ENCODE data around the gene CENPX. TPM values are rescaled to one million over a fixed set of nuclear protein-coding genes. Genes with fewer than 3 reads are reported as not detected.

CENPX gene
- total and polyA plus RNA-seq, 2 of the 13 experiments (the other 11 are each of a cell fraction or from before 2014, with no cell fraction given) = 92.7 to 170 TPM

DNA sequence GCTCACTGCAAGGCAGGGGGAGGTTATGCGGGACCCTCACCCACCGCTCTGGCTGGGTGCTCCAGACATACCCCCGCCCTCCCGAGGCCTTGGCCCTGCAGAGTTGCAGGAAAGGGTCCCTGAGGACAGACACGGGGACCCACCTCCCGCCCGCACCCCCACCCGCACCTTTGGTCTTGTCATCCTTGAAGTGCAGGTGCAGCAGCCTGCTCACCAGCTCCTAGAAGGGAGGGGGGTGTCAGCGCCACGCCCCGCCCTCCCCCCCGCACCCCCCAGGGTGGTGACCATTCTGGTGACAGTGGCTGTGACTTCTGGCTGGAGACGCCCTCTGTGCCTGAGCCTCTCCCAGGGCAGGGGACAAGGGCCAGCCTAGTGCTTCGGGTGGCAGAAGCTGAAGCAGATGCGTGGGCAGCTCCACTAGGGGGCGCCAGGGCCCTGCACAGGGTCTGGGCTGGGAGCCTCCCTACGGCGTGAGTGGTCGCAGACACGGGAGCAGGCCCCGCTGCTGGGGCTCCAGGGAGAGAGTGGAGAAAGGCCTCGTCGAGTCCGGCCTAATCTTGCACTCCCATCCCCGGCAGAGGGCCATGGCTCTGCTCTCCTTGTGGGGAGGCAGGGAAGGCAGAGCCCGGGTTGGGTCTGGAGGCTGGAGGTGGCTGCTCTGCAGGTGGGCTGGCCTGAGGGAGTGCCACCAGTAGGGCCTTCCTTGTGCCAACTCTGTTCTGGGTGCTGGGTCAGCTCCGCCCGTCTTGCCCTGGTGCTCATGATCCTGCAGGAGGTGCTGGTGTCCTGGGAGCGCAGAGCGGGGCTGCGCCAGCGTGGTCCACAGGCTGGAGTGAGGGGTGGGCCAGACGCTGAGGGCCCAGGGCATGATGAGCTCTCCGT is 2.7 kb downstream of the CENPX start (continued):
- TF ChIP-seq, protein P1, sequence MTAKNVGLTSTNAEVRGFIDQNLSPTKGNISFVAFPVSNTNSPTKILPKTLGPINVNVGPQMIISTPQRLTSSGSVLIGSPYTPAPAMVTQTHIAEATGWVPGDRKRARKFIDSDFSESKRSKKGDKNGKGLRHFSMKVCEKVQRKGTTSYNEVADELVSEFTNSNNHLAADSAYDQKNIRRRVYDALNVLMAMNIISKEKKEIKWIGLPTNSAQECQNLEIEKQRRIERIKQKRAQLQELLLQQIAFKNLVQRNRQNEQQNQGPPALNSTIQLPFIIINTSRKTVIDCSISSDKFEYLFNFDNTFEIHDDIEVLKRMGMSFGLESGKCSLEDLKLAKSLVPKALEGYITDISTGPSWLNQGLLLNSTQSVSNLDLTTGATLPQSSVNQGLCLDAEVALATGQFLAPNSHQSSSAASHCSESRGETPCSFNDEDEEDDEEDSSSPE (CRISPR knock-in tag; IDR thresholded peaks at IDR 0.05) = no peak; the same call in 1 of the 2 replicates
- no peak for TF ChIP-seq MZF1 (CRISPR knock-in tag; IDR thresholded peaks at IDR 0.05; ENCODE audit: borderline replicate concordance)
- TF ChIP-seq, protein P2, sequence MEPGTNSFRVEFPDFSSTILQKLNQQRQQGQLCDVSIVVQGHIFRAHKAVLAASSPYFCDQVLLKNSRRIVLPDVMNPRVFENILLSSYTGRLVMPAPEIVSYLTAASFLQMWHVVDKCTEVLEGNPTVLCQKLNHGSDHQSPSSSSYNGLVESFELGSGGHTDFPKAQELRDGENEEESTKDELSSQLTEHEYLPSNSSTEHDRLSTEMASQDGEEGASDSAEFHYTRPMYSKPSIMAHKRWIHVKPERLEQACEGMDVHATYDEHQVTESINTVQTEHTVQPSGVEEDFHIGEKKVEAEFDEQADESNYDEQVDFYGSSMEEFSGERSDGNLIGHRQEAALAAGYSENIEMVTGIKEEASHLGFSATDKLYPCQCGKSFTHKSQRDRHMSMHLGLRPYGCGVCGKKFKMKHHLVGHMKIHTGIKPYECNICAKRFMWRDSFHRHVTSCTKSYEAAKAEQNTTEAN (CRISPR knock-in tag; conservative IDR thresholded peaks at IDR 0.05) = no peak
- TF ChIP-seq ZNF136 (CRISPR knock-in tag; IDR thresholded peaks at IDR 0.05; ENCODE audit: low read depth) = no peak
- TF ChIP-seq ZBTB7A (CRISPR knock-in tag; IDR thresholded peaks at IDR 0.05) = no peak; the same call in none of the 2 replicates
- peak; percentile 61 for TF ChIP-seq GATAD2A (CRISPR knock-in tag; IDR thresholded peaks at IDR 0.05)
- no peak for TF ChIP-seq ZFP62 (CRISPR knock-in tag; IDR thresholded peaks at IDR 0.05)
- no peak for TF ChIP-seq ZNF782 (CRISPR knock-in tag; IDR thresholded peaks at IDR 0.05; ENCODE audit: borderline replicate concordance)
- TF ChIP-seq U2AF1 (optimal IDR thresholded peaks at IDR 0.05; ENCODE audit: low read depth, low read length) = peak; percentile 22
- TF ChIP-seq, protein P3, sequence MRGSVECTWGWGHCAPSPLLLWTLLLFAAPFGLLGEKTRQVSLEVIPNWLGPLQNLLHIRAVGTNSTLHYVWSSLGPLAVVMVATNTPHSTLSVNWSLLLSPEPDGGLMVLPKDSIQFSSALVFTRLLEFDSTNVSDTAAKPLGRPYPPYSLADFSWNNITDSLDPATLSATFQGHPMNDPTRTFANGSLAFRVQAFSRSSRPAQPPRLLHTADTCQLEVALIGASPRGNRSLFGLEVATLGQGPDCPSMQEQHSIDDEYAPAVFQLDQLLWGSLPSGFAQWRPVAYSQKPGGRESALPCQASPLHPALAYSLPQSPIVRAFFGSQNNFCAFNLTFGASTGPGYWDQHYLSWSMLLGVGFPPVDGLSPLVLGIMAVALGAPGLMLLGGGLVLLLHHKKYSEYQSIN (CRISPR knock-in tag; IDR thresholded peaks at IDR 0.05; ENCODE audit: borderline replicate concordance) = no peak
- no peak for TF ChIP-seq HNF4A (CRISPR knock-in tag; IDR thresholded peaks at IDR 0.05)
- TF ChIP-seq, protein P4, sequence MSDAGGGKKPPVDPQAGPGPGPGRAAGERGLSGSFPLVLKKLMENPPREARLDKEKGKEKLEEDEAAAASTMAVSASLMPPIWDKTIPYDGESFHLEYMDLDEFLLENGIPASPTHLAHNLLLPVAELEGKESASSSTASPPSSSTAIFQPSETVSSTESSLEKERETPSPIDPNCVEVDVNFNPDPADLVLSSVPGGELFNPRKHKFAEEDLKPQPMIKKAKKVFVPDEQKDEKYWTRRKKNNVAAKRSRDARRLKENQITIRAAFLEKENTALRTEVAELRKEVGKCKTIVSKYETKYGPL (CRISPR knock-in tag; IDR thresholded peaks at IDR 0.05) = no peak
- TF ChIP-seq HES4 (CRISPR knock-in tag; IDR thresholded peaks at IDR 0.05; ENCODE audit: borderline replicate concordance) = no peak
- no peak for TF ChIP-seq HMG20A (CRISPR knock-in tag; IDR thresholded peaks at IDR 0.05; ENCODE audit: borderline replicate concordance)
- 0 out of 2 replicates have a peak, but pooled peaks have one; percentile 38 for TF ChIP-seq ZMYM3 (CRISPR knock-in tag; IDR thresholded peaks at IDR 0.05)
- no peak for TF ChIP-seq ZNF652 (CRISPR knock-in tag; IDR thresholded peaks at IDR 0.05; ENCODE audit: borderline replicate concordance, low read depth)
- no peak for TF ChIP-seq NFYC (CRISPR knock-in tag; IDR thresholded peaks at IDR 0.05)
- TF ChIP-seq, protein P5, sequence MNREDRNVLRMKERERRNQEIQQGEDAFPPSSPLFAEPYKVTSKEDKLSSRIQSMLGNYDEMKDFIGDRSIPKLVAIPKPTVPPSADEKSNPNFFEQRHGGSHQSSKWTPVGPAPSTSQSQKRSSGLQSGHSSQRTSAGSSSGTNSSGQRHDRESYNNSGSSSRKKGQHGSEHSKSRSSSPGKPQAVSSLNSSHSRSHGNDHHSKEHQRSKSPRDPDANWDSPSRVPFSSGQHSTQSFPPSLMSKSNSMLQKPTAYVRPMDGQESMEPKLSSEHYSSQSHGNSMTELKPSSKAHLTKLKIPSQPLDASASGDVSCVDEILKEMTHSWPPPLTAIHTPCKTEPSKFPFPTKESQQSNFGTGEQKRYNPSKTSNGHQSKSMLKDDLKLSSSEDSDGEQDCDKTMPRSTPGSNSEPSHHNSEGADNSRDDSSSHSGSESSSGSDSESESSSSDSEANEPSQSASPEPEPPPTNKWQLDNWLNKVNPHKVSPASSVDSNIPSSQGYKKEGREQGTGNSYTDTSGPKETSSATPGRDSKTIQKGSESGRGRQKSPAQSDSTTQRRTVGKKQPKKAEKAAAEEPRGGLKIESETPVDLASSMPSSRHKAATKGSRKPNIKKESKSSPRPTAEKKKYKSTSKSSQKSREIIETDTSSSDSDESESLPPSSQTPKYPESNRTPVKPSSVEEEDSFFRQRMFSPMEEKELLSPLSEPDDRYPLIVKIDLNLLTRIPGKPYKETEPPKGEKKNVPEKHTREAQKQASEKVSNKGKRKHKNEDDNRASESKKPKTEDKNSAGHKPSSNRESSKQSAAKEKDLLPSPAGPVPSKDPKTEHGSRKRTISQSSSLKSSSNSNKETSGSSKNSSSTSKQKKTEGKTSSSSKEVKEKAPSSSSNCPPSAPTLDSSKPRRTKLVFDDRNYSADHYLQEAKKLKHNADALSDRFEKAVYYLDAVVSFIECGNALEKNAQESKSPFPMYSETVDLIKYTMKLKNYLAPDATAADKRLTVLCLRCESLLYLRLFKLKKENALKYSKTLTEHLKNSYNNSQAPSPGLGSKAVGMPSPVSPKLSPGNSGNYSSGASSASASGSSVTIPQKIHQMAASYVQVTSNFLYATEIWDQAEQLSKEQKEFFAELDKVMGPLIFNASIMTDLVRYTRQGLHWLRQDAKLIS (CRISPR knock-in tag; IDR thresholded peaks at IDR 0.05) = 0 out of 2 replicates have a peak, but pooled peaks have one; percentile 19
- peak; percentile 62; the same call in 1 of the 2 replicates for TF ChIP-seq FOXC1 (CRISPR knock-in tag; IDR thresholded peaks at IDR 0.05; ENCODE audit: borderline replicate concordance)
- TF ChIP-seq GABPA (IDR thresholded peaks at IDR 0.05; ENCODE audit: low read depth, low read length) = no peak
- TF ChIP-seq GABPA (CRISPR knock-in tag; IDR thresholded peaks at IDR 0.05; ENCODE audit: low read depth) = no peak
- TF ChIP-seq ZNF335 (CRISPR knock-in tag; IDR thresholded peaks at IDR 0.05) = 0 out of 2 replicates have a peak, but pooled peaks have one; percentile 48

Data from HepG2 (cell line).